Psoas muscle (tissue), 8 donors: ENCODE results near the gene TRIM22. TPM values are rescaled to one million over a fixed set of nuclear protein-coding genes. Genes with fewer than 3 reads are reported as not detected.

Experiments used
- ATAC-seq, 4 donors: fragments of 200-7000 bp; cut with Tn5 transposase; one replicate each; pipeline ENCODE4 v1.9.1; 2020; ENCODE audit warnings: moderate library complexity in 3 of 4, mild to moderate bottlenecking in 2 of 4
- DNase-seq, 2 donors: peaks; one replicate each; pipeline ENCODE4 v3.0.0-alpha.2; 2020
- H3K27ac ChIP-seq: fragments of 200-600 bp; one replicate; pipeline ENCODE4 v1.8.0; 2022
- H3K27me3 ChIP-seq, 3 donors: fragments of 200-600 bp in 1 of 3; one replicate each; pipeline versions ENCODE4 v1.6.1 to v1.8.0; 2013 to 2022; ENCODE audit warnings: low read length in 2 of 3, mild to moderate bottlenecking in 2 of 3, moderate library complexity in 1 of 3; ENCODE audit not compliant: insufficient read depth in 3 of 3
- H3K36me3 ChIP-seq, 2 donors: fragments of 200-600 bp in 1 of 2; one replicate each; pipeline versions ENCODE4 v1.6.1 to v1.8.0; 2013 to 2022; ENCODE audit warnings: low read depth in 1 of 2, mild to moderate bottlenecking in 1 of 2, moderate library complexity in 1 of 2; ENCODE audit not compliant: insufficient read depth in 1 of 2
- H3K4me1 ChIP-seq: fragments of 200-600 bp; one replicate; pipeline ENCODE4 v1.8.0; 2022
- H3K4me3 ChIP-seq: fragments of 200-600 bp; one replicate; pipeline ENCODE4 v1.8.0; 2022; ENCODE audit warnings: mild to moderate bottlenecking
- H3K9me3 ChIP-seq: fragments of 200-600 bp; one replicate; pipeline ENCODE4 v1.8.0; 2022
- WGBS, 3 donors: extraction: QIAGEN DNeasy Blood & Tissue Kit; methylation state at CpG; one replicate each; pipeline versions ENCODE4 v1.1.6 to v1.1.7; 2013; 5-methylcytosine and 5-hydroxymethylcytosine counted together
- intact Hi-C, 2 donors: fragments of 100-400 bp; cut with DNase I; formaldehyde crosslinking; loops; one replicate each; pipeline versions ENCODE4 v1.11.0 to v1.14.2; 2022
- polyA plus RNA-seq, 3 donors: library from polyadenylated mRNA; stranded (reverse); fragments of 200-250 nt; gene quantifications; one replicate each; pipeline ENCODE4 v1.2.3, GENCODE V29; 2013
- total RNA-seq, 4 donors: library from RNA; stranded (reverse); fragmentation: NEBNext Ultra II Directional in 2 of 4; extraction: Animal tissue kit (Norgen Biotek cat#: 25700) in 2 of 4; gene quantifications; one replicate each; pipeline versions ENCODE4 v1.2.1 to v1.2.4, GENCODE V29; 2021 to 2023
- TF ChIP-seq, protein P1 (sequence below): fragments of 200-600 bp; IDR thresholded peaks from one replicate; pipeline ENCODE4 v1.8.0; 2022; ENCODE audit warnings: antibody characterized with exemption
- donor health status: healthy with polysubstance abuse.
- donor health status: DM: no; HTN: no; CAD: no; lungs with moderate emphysema.
- donor health status: Bipolar disorder and iron deficiency.
- donor health status: healthy.
- donor health status: DM: yes; HTN: yes; CAD: no.
- donor health status: DM: no; HTN: no; CAD: no.
- donor health status: DM: no; HTN: no; CAD: no.
- donor health status: DM: yes; HTN: yes; CAD: no.

Gene TRIM22
- total and polyA plus RNA-seq, 7 donors, result 5.1 to 12.4 (median 6.2) TPM

DNA sequence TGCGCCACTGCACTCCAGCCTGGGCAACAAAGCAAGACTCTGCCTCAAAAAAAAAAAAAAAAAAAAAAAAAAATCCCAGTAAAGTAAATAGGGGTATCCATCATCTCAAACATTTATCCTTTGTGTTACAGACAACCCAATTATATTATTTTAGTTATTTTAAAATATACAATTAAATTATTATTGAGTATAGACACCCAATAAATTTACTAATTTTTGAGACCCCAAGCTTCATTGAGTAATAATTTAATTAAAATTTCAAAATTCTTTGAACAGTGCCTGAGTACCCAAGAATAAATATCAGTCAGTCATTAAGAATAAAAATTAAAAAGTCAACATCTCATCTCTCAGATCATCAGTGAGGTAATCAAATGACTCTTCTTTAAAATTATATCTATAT lies 64.4 kb downstream of the TRIM22 start, which contains the start of gene OR52N4:
Gene OR52N4 (plus strand): TSS at position 301 of the 400 bp plus-strand sequence. CDS start 498 bp downstream, outside the sequence.
- intact Hi-C loops, result no loop called here
- TF ChIP-seq, protein P1, sequence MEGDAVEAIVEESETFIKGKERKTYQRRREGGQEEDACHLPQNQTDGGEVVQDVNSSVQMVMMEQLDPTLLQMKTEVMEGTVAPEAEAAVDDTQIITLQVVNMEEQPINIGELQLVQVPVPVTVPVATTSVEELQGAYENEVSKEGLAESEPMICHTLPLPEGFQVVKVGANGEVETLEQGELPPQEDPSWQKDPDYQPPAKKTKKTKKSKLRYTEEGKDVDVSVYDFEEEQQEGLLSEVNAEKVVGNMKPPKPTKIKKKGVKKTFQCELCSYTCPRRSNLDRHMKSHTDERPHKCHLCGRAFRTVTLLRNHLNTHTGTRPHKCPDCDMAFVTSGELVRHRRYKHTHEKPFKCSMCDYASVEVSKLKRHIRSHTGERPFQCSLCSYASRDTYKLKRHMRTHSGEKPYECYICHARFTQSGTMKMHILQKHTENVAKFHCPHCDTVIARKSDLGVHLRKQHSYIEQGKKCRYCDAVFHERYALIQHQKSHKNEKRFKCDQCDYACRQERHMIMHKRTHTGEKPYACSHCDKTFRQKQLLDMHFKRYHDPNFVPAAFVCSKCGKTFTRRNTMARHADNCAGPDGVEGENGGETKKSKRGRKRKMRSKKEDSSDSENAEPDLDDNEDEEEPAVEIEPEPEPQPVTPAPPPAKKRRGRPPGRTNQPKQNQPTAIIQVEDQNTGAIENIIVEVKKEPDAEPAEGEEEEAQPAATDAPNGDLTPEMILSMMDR, result no peak
- no peaks in the 10 kb centered on the region for H3K4me1 ChIP-seq
- H3K9me3 ChIP-seq, result no peaks in the 10 kb centered on the region
- no peaks in the 10 kb centered on the region for H3K27me3 ChIP-seq
- DNase-seq (no peak), ATAC-seq (no peak)
- no peak within 1 kb of the TSS for H3K4me3 ChIP-seq
- H3K27ac ChIP-seq, result no peak within 1 kb of the TSS
- WGBS, 3 donors, result 88 to 100% (median 97%) methylated on average over 1 of the region's 1 CpG
- H3K36me3 ChIP-seq, result no peaks in the 10 kb centered on the region

Other genes starting within 250 kb of the TRIM22 start
- gene OR51I1, start 248.3 kb upstream of the TRIM22 start, total RNA-seq, result not detected
- not detected for gene OR51I1, start 248.3 kb upstream of the TRIM22 start, polyA plus RNA-seq
- not detected for gene OR51I2, start 240.5 kb upstream of the TRIM22 start, total RNA-seq
- gene OR51I2, start 240.5 kb upstream of the TRIM22 start, polyA plus RNA-seq, result not detected
- gene OR52D1, start 201.1 kb upstream of the TRIM22 start, total RNA-seq, result not detected
- gene OR52D1, start 201.1 kb upstream of the TRIM22 start, polyA plus RNA-seq, result not detected
- not detected for gene UBQLN3, start 179.8 kb upstream of the TRIM22 start, total RNA-seq
- not detected for gene UBQLN3, start 179.8 kb upstream of the TRIM22 start, polyA plus RNA-seq
- gene UBQLNL, start 173.1 kb upstream of the TRIM22 start, total RNA-seq, result not detected
- under 1 TPM in 2 of 3 donors, not detected in 1; 0.01 to 0.04 TPM for gene UBQLNL, start 173.1 kb upstream of the TRIM22 start, polyA plus RNA-seq
- not detected for gene OR52H1, start 141.2 kb upstream of the TRIM22 start, total RNA-seq
- gene OR52H1, start 141.2 kb upstream of the TRIM22 start, polyA plus RNA-seq, result not detected
- gene OR52B6, start 108.9 kb upstream of the TRIM22 start, total RNA-seq, result not detected
- gene OR52B6, start 108.9 kb upstream of the TRIM22 start, polyA plus RNA-seq, result not detected
- under 1 TPM in 3 of 4 donors, not detected in 1; 0.44 to 0.78 (median 0.77) TPM for gene TRIM6, start 93.2 kb upstream of the TRIM22 start, total RNA-seq
- under 1 TPM; 0.26 to 0.36 (median 0.28) TPM for gene TRIM6, start 93.2 kb upstream of the TRIM22 start, polyA plus RNA-seq
- gene TRIM34, start 64.8 kb upstream of the TRIM22 start, total RNA-seq, result 1 to 10 TPM in 1 of 4 donors, under 1 TPM in 3; 0.48 to 1.3 (median 0.89) TPM
- under 1 TPM; 0.55 to 0.79 (median 0.67) TPM for gene TRIM34, start 64.8 kb upstream of the TRIM22 start, polyA plus RNA-seq
- gene TRIM5, start 4.7 kb upstream of the TRIM22 start, total RNA-seq, result 1 to 10 TPM; 1.1 to 6.3 (median 3.0) TPM
- gene TRIM5, start 4.7 kb upstream of the TRIM22 start, polyA plus RNA-seq, result 1 to 10 TPM in 2 of 3 donors, under 1 TPM in 1; 0.98 to 2.6 (median 1.6) TPM
- gene OR56B1, start 46.7 kb downstream of the TRIM22 start, total RNA-seq, result not detected
- gene OR56B1, start 46.7 kb downstream of the TRIM22 start, polyA plus RNA-seq, result not detected
- gene OR52N4, start 64.5 kb downstream of the TRIM22 start, total RNA-seq, result not detected
- not detected for gene OR52N4, start 64.5 kb downstream of the TRIM22 start, polyA plus RNA-seq
- not detected for gene OR52N5, start 93.6 kb downstream of the TRIM22 start, total RNA-seq
- gene OR52N5, start 93.6 kb downstream of the TRIM22 start, polyA plus RNA-seq, result not detected
- not detected for gene OR52N1, start 101.5 kb downstream of the TRIM22 start, total RNA-seq
- gene OR52N1, start 101.5 kb downstream of the TRIM22 start, polyA plus RNA-seq, result not detected
- gene OR52N2, start 119.1 kb downstream of the TRIM22 start, total RNA-seq, result not detected
- gene OR52N2, start 119.1 kb downstream of the TRIM22 start, polyA plus RNA-seq, result not detected
- gene OR52E6, start 152.1 kb downstream of the TRIM22 start, total RNA-seq, result not detected
- gene OR52E6, start 152.1 kb downstream of the TRIM22 start, polyA plus RNA-seq, result not detected
- gene OR52E8, start 167.9 kb downstream of the TRIM22 start, total RNA-seq, result not detected
- not detected for gene OR52E8, start 167.9 kb downstream of the TRIM22 start, polyA plus RNA-seq
- gene OR52E4, start 190.8 kb downstream of the TRIM22 start, total RNA-seq, result not detected
- not detected for gene OR52E4, start 190.8 kb downstream of the TRIM22 start, polyA plus RNA-seq
- not detected for gene OR52E5, start 203.4 kb downstream of the TRIM22 start, total RNA-seq
- gene OR52E5, start 203.4 kb downstream of the TRIM22 start, polyA plus RNA-seq, result not detected